Smooth muscle cell of the brain vasculature (primary cell): Measurements from ENCODE around the gene CATSPERD.
"Not testable (repeated sequence)": the region's sequence is repeated elsewhere in the genome, so short reads cannot be mapped to it uniquely, and the experiment has no call there.

Experiments
- DNase-seq: peaks from one replicate; pipeline ENCODE4 v3.0.0-alpha.2; 2012; ENCODE audit warnings: low read depth, low spot score

CATSPERD gene

DNA sequence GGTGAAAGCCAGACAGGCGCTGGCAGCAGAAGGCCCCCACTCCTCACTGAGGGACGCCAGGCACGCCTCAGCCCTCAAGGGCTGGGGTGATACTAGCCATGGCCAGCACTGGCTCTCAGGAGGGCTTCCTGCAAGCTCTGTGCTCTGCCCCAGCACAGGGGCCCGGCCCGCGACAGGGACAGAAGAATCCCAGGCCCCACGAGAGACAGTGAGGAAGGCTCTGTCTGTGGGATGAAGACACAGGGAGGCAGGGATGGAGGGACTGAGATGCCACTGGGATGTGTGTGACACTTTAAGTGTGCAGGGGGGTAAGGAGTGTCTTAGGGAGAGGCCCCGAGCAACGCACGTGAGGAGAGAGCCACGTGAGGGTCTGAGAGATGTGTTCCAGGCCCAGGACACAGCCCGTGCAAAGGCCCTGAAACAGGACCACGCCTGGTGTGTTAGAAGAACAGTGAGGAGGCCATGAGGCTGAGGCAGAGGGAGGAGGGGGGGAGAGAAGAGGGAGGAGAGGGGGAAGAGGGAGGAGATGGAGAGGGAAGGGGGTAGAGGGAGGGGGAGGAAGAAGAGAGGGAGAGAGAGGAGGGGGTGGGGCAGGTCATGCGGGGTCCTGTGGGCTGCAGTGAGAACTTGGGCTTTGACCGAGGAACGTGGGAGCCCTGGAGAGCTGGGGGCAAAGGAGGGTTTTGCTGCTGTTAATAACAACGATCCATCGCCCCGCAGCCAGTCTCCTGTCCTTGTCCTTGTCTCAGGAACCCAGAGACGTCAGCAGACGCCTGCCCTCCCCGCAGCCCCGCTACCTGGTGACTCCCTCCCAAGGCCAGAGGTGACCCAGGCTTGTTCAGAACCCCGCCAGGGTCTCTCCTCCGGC lies 23.2 kb upstream of the CATSPERD start:
- DNase-seq = no peak

DNA sequence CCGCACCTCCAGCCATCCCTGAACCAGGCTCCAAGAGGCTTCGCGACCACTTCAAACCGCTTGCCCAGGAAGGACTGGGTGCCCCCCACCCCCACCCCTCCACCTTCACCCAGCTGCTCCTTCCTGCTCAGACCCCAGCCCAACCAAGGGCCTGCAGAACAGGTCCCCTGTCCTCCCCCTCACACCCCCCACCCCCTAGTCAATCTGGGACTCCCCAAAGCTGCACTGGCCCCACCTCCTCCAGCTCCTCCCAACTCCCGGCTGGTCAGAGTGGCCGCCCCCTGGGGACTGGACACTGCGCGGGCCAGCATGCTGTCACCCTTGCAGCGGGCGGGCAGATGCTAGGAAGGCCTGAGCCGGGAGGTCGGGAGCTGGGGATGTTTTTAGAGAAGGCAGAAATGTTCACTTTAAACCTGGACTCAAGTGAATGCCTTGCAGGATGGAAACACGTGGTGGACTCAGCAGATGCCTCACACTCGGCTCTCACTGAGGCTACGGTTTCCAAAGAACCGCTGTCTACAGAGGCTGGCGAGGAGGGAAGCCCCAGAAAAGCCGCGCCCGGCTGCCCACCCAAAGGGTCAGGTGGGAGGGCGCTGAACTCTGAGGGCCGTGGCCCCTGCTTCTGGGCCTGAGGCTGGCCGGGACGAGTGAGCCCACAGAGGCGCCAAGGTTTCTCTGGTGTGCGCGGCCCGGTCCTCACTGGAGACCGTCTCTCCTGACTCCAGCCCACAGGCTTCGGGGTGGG lies 22.4 kb upstream of the CATSPERD start:
- no peak for DNase-seq

DNA sequence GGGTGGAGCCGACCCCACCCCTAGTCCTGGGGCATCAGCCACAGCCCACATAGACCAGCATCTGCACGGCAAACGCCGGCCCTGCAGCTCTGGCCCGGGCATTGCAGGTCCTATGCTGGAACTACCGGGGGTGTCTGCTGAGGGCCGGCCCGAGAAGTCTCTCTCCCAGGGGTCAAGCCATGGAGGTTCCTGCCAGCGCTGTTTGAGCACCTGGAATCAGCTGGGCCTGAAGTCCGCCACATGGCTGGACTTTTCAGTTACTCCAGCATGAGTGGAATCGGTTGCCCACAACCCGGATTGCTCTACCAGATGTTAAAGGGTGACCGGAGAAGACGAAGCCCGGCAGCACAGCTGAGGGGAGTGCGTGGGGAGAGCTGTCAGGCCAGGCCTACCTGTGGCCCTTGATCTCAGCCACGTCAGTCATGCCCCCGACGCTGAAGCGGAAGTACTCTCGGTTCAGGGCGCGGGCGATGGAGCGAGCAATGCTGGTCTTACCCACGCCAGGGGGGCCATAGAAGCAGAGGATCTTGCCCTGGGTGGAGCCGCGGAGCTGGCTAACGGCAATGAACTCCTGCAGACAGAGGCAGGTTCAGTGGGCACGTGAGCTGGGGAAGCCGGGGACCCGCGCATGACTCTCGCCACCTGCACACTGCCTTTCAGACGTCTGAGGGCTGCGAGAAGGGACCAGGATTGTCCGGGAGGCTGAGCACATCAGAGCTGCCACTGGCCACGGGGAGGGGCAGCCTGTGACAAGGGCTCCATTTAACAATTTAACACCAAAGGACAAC lies 21.6 kb upstream of the CATSPERD start:
- DNase-seq = no peak

DNA sequence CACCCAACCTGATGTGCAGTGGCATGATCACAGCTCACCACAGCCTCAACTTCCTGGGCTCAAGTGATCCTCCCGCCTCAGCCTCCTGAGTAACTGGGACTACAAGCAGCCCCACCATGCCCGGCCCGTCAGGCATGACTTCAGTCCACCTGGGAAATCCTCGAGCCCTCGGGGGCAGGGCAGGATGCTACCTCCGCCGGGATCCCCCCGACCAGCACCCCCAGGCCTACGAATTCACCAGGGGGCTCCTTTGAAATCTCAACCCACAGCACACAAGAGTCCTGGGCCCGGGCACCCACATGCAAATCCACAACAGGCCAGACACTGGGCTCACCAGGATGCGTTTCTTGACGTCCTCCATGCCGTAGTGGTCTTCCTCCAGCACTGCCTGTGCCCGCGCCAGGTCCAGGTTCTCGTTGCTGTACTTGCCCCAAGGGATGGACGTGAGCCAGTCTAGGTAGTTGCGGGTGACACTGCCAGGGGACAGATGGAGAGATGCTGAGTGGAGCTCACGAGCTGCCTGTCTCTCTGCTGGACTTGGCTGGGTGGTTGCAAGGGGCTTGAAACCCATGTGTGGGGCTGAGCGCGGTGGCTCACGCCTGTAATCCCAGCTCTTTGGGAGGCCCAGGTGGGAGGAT lies 19.9 kb upstream of the CATSPERD start:
- DNase-seq = no peak

DNA sequence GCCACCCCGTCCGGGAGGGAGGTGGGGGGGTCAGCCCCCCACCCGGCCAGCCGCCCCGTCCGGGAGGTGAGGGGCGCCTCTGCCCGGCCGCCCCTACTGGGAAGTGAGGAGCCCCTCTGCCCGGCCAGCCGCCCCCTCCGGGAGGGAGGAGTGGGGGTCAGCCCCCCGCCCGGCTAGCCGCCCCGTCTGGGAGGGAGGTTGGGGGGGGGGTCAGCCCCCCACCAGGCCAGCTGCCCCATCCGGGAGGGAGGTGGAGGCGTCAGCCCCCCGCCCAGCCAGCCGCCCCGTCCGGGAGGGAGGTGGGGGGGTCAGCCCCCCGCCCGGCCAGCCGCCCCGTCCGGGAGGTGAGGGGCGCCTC lies 18.4 kb upstream of the CATSPERD start:
- DNase-seq = not testable (repeated sequence)

DNA sequence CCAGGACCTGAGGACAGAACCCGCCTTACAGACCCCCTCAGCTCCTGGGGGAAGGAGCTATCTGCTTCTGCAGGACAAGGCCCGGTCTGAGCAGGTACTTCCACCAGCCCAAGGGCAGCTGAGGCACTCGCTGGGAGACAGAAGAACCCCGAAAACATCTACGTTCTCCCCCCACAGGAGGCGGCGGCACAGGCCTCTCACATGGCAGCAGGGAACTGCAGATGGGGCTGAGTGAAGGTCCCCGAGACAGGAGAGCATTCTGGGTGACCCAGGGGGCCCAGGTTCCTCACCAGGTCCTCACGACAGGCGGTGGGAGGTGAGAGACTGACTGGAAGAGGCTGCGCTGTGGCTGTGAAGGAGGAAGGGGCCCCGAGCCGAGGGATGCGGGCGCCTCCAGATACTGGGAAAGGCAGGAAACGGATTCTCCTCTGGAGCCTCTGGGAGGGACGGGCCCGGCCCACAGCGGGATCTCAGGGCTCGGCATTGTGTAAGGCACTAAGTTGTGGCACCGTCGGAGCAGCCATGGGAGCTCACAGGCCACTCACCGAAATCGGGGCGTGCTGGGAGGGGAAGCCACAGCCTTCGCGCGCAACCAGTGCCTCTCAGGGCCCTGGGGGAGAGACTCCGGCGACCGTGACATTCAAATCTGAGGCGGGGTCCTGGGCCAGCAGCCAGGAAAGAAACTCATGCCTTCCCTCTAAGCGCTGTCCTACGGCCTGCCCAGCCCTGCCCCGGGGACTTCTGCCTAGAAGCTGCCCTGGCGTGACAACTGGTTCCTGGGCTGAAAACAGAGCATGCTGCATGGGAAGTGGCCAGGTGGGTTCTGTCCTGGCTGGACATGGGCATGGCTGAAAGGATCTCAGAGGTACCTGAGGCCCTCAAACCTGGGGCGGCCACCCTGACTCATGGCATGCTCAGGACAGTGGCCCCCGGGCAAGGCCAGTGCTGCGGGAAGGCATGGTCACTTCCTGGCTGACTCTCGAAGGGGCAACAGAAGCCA lies 16.3 kb upstream of the CATSPERD start:
- no peak for DNase-seq

DNA sequence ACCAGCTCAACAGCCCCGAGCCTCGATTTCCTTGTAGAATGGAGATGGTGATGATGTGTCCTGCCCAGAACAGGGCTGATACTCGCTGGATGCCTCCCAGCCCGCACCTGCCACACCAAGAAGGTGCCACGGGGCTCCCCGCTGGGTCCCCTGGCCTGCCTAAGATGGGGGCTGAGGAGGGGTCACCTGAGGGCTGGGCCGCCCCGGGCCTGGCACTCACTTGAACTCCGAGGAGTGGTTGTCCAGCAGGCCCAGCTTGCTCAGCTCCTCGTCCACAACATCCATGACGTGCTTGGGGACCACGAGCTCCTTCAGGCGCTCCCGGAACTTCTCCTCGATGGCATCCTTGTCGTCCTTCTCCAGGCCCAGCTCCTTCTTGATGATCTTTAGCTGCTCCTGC lies 14.9 kb upstream of the CATSPERD start:
- DNase-seq = no peak

DNA sequence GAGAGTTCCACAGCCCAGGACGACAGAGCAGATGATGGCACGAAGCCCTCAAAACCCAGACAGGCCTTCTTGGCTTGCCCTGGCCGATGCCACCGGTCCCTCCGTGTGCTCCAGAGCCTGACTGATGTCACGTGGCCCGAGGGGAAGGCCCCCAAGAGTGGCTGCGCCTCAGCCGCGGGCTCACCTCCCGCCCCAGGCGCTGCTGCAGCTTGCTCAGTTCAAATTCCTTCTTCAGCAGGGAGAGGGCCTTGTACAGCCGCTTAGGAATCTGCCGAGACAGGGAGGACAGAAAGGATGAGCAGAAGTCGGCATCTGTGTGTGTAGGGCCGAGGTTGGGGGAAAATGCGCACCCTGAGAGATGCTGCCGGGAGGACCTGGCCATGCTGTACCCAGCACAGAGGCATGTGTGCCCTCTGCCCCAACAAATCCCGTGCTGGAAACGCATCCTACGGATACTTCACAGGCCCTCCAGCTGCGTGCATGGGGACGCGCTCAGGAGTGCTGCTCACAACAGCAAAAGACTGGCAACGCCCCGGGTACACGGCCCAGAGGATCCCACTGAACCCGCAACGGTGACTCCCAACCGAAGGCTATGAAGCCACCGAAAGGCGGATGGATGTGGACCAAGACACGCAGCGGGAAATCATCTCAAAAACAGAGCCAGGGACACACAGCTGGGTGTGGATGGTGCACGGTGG lies 13.4 kb upstream of the CATSPERD start:
- DNase-seq = no peak

DNA sequence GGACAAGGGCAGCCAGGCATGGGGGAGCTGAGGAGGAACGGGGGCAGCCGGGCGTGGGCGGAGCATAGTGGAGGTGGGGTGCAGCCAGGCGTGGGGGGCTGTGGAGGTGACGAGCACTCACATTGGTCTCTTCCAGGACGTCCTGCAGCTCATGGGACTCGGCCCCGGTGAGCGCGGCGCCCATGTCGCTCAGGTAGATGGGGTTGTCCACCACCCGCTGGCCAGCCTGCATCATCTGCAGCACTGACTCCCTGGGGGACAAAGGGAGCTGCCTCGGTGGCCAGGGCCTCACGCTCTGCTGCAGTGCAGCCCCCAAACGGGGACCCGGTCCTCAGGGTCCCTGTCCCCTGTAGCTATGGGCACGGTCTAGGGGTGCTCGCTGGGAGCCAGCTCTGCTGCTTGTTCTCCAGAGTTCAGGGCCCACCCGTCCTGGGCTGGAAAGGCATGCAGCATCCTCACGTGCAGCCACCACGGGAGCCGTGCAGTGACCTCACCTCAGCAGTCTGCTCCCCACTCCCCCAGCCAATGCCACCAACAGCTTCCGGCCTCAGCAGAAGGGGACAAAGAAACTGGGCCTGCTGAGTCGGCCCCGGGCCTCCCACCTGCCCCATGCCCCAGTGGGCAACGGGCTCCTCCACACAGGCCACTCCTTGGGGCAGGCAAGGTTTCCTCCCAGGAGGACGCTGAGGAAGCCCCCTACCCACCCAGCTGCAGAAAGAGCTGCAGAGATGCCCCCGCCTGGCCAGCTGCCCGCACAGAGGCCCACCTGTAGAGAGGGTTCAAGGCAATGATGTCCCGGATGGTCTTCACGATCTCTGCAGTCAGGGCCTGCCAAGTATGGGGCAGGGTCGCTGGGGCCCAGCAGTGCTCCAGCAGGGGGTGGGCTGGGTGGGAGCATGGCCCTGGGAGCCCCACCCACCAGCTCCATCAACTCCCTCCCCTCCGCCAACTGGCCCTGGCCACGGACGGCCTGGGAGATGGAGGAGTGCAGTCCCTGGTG lies 12.6 kb upstream of the CATSPERD start:
- DNase-seq = no peak

DNA sequence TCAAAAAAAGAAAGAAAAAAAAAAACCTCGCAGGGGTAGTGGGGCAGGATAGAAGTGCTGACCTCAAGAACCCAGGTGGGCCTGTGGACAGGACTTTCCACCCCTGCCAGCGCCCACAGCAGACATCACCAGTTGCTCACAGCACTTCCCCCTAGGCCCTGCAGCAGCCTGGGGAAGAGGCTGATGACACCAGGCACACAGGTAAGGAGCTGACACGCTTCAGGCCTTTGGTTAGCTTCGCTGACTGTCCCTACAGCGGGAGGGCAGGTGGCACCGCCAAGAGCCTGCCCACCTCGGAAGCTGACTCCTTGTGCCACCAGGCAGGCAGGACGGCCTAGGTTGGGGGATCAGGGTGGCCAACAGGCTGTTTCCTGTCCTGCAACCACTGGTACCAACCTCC lies 9.4 kb upstream of the CATSPERD start:
- DNase-seq = no peak

DNA sequence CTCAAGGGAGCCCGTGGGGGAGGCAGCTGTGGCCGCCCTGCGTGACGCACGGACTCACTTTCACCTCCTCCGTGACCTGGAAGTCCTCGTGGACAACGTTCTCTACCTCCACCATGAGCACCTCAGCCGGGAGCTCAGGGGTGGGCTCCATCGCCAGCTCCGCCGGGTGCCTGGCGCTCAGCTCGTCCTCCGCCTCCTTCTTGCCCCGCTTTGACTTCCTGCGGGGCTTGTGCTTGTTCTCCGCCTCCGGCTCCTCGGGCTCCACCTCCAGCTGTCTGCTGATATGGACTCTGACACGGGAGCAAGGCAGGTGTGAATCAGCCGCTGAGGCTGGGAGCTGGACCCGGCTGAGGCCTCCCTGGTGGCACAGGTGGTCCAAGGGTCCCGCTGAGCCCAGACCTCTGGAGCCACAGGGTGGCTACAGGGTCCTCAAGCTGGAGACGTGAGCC lies 8.7 kb upstream of the CATSPERD start:
- no peak for DNase-seq

DNA sequence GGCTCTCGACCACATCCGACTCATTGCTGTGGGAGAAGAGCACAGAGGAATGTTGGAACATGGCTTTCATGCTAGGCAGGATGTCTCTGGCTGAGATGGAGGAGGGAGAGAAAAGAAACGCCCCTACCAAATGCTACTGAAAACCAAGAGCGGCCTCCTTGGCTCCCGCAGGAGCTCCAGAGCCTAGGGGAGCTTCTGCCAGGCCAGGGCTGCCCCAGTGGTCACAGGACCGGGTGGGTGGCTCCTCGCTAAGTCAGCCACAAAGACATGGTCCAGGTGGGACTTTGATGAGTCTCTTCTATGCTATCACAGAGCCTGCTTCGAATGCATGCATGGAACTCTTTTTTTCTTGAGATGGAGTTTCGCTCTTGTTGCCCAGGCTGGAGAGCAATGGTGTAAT lies 7.2 kb upstream of the CATSPERD start:
- no peak for DNase-seq

DNA sequence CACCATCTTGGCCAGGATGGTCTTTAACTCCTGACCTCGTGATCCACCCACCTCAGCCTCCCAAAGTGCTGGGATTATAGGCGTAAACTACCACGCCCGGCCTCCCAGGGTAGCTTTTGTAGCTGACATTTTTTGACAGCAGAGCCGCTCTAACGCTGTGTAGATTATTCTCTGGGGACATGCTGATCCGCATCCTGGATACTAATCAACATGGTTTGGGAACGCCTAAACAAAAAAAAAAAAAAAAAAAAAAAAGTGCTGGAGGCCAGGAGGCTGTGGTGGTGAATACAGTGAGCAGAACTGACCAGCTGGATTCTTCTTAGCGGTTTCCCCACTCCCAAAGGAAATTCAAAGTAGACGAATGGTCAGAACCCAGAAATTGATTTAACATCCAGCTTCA lies 5.6 kb upstream of the CATSPERD start:
- DNase-seq = no peak

DNA sequence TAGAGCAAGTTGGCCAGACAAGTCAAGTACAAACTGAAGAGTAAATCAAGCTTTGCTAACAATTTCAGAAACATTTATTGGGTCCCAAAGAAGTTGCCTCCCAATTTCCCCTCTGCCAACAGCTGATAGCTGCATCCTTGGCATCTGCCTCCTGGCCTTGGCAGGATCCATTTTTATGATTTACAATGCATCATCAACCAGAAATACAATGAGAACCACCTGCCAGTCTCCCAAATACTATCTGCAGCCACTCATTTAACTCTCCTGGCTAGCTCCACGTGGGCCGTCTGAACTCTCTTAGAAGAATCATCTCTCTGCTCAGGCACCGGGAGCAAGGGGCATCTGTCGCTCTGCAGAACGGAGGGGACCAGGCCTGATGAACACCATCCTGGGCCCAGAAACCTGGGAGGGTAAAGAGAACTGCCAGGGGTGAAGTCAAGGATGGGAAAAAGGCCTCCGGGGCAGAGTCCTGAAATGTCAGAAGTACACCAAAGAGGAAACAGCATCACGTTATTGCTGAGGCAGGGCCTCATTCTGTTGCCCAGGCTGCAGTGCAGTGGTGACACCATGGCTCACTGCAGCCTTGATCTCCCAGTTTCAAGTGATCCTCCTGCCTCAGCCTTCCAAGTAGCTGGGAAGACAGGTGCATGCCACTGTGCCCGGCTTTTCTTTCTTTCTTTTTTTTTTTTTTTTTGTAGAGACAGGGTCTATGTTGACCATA lies 3.1 kb upstream of the CATSPERD start:
- DNase-seq = no peak

DNA sequence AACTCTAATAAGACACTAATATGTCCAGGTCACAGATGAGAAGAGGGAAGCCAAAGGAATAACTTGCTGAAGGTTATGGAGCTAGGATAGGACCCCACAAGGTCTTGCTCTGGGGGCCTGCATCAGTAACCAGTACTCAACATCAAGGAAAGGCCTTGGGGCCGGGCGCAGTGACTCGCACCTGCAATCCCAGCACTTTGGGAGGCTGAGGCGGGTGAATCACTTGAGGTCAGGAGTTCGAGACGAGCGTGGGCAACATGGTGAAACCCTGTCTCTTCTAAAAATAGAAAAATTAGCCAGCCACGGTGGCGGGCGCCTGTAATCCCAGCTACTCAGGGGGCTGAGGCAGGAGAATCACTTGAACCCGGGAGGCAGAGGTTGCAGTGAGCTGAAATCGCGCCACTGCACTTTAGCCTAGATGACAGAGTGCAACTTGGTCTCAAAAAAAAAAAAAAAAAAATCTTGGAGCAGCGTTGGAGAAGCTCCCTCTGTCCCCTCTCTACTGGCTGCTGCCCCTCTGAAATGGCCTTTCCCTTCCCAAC lies 2.3 kb upstream of the CATSPERD start:
- DNase-seq = no peak

DNA sequence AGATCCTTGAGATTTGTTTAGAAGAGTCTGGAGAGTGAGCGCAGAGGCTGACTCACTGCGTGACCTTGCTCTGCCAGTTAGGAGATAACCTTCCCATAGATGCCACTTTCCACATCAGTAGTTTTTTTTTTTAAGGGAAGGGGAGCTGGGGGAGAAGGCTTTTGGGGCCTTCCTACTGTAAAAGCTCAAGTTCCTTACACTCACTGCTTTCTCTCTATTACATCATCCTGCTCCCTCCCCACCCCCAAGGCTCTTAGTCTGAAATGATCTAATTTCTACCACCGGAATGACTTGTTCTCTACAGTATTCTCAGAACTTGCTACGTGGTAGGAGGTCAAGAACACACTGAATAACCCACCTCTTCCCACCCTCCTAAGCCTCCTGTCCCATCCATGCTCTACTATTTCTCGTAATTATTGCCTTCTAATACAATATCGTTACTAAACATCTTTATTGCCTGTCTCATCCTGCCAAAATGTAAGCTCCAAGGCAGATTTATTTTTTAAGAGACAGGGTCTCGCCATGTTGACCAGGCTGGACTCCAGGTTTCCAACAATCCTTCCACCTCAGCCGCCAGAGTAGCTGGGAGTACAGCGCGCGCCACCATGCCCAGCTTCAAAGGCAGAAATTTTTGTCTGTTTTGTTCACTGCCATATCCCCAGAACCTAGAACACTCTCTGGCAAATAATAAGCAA lies 1.7 kb upstream of the CATSPERD start:
- no peak for DNase-seq
